ENCODE data around the gene DCAF7. TPM values are rescaled to one million over a fixed set of nuclear protein-coding genes. Genes with fewer than 3 reads are reported as not detected.

DCAF7 gene
- total and polyA plus RNA-seq, 2 of the 4 experiments (the other 2 are of a cell fraction): 40.9 to 52.8 TPM

- DNase-seq (peak; percentile 60), ATAC-seq (ENCODE audit: low read depth) (peak; percentile 59)
- peak overlapping the region; percentile 74 for H2AK9ac ChIP-seq (replicated peaks; ENCODE audit: low read depth, low read length, poor library complexity)
- H2BK15ac ChIP-seq (ENCODE audit: low read depth, low read length): no peak overlapping the region
- H4K5ac ChIP-seq (ENCODE audit: low read depth, low read length): no peak overlapping the region
- H3K27me3 ChIP-seq (ENCODE audit: control insufficient read depth, insufficient read depth, low read length): no peaks in the 10 kb centered on the region
- peak overlapping the region; percentile 94 for H2AFZ ChIP-seq (replicated peaks; ENCODE audit: low read length, poor library complexity)
- H2BK20ac ChIP-seq (ENCODE audit: low read depth, low read length): no peak overlapping the region
- H3K27ac ChIP-seq (ENCODE audit: insufficient read depth, low read length): peak overlapping the region; percentile 35
- peak overlapping the region; percentile 17 for H3K9ac ChIP-seq (ENCODE audit: low read depth, low read length)
- POLR2A ChIA-PET (ENCODE audit: unreplicated experiment): interaction anchor here (0.8 kb wide), 1 partner anchor 190 kb away, joined by 3 read pairs; no protein-coding TSS in a partner anchor
- H3K23ac ChIP-seq (ENCODE audit: low read depth, low read length): no peak overlapping the region
- H4K91ac ChIP-seq (ENCODE audit: insufficient read depth, low read depth, low read length): no peak overlapping the region
- TF ChIP-seq CTCF (conservative IDR thresholded peaks at IDR 0.05; ENCODE audit: low read depth, low read length) (no peak), MXI1 (IDR thresholded peaks at IDR 0.05; ENCODE audit: borderline replicate concordance, low read depth, low read length) (peak; percentile 74)
- in situ Hi-C loops (cut with MboI; ENCODE audit: low sequenced_read_pairs): no loop called here
- dilution Hi-C loops (cut with HindIII; ENCODE audit: low sequenced_read_pairs, unreplicated experiment): no loop called here
- H3K56ac ChIP-seq (ENCODE audit: extremely low read depth, insufficient read depth, low read length): no peak overlapping the region
- no peak overlapping the region for H3K18ac ChIP-seq (ENCODE audit: low read depth, low read length)
- CTCF ChIA-PET: interaction anchor here (1.9 kb wide), 1 partner anchor 11 kb away, joined by 8 read pairs; no protein-coding TSS in a partner anchor
- 0 out of 2 replicates have a peak, but pooled peaks cover 3% of the 10 kb centered on the region for H3K9me1 ChIP-seq (ENCODE audit: insufficient read depth, low read length)
- H2AK5ac ChIP-seq (ENCODE audit: low read depth, low read length): no peak overlapping the region
- no peak overlapping the region for H4K8ac ChIP-seq (ENCODE audit: low read depth in 2 of 2, low read length in 2 of 2)
- intact Hi-C loops (cut with micrococcal nuclease): no loop called here
- WGBS, 2 experiments (ENCODE audit: extremely low coverage in 2 of 2, insufficient read length in 1 of 2): 1% methylated on average over 39 of the region's 100 CpGs; no CpG with 5 or more reads in 1 of the 2 experiments
- H3K9me3 ChIP-seq (ENCODE audit: control insufficient read depth, insufficient read depth, low read length): no peaks in the 10 kb centered on the region
- peak overlapping the region; percentile 51 for H3K4me2 ChIP-seq (ENCODE audit: low read depth, low read length)
- no peak overlapping the region for H3K14ac ChIP-seq (replicated peaks; ENCODE audit: low read depth, low read length)
- H2BK120ac ChIP-seq (ENCODE audit: low read depth, low read length): no peak overlapping the region
- H3K4ac ChIP-seq (ENCODE audit: low read depth, low read length): no peak overlapping the region
- peaks cover 6% of the 10 kb centered on the region; the same call in 1 of the 2 replicates for H3K4me1 ChIP-seq (ENCODE audit: control insufficient read depth, insufficient read depth, low read length)
- H3K79me1 ChIP-seq (ENCODE audit: low read depth in 1 of 2, low read length in 2 of 2): peaks cover 9 to 40% of the 10 kb centered on the region in 2 experiments; a peak in 3 of 4 replicates
- peak overlapping the region; percentile 21 for H2BK5ac ChIP-seq (ENCODE audit: low read depth, low read length, poor library complexity, severe bottlenecking)
- H3K4me3 ChIP-seq (ENCODE audit: insufficient read depth, low read depth, low read length): peak overlapping the region; percentile 65
- no peaks in the 10 kb centered on the region for H3K36me3 ChIP-seq (ENCODE audit: control insufficient read depth, insufficient read depth, low read length)
- peaks cover 13% of the 10 kb centered on the region for H4K20me1 ChIP-seq (ENCODE audit: insufficient read depth, low read length)
- BruUV-seq (replicated peaks): no TSS peak
These were observed 72.5 kb downstream of the DCAF7 start for GRCh38 chr17:63622574-63623390.

Data from IMR-90 (cell line).